Nephron (organoid): ENCODE results near the gene RBM19.

Source experiments
- H3K27ac Mint-ChIP-seq, 3 experiments: 2 replicates each; pipeline ENCODE4 v1.8.0; 2020; ENCODE audit warnings: mixed read lengths in 3 of 3, mild to moderate bottlenecking in 2 of 3, moderate library complexity in 1 of 3
- H3K27me3 Mint-ChIP-seq: 2 replicates; pipeline ENCODE4 v1.8.0; 2021; ENCODE audit warnings: low read depth, mild to moderate bottlenecking, moderate library complexity, mixed read lengths
- H3K36me3 Mint-ChIP-seq: 2 replicates; pipeline ENCODE4 v1.8.0; 2020; ENCODE audit warnings: low read depth, mixed read lengths
- H3K4me1 Mint-ChIP-seq: 2 replicates; pipeline ENCODE4 v1.8.0; 2020; ENCODE audit warnings: mixed read lengths
- H3K4me3 Mint-ChIP-seq, 3 experiments: 2 replicates each; pipeline ENCODE4 v1.8.0; 2020; ENCODE audit warnings: mild to moderate bottlenecking in 3 of 3, mixed read lengths in 3 of 3, moderate library complexity in 2 of 3
- H3K9me3 Mint-ChIP-seq: 2 replicates; pipeline ENCODE4 v1.8.0; 2020; ENCODE audit warnings: mixed read lengths
- CTCF ChIP-seq, 3 experiments: fragments of 200-600 bp; sonication (generic); IDR thresholded peaks; one replicate each; pipeline ENCODE4 v1.5.0; 2021; ENCODE audit warnings: antibody characterized with exemption in 3 of 3; ENCODE audit not compliant: unreplicated experiment in 3 of 3

The RBM19 gene

GRCh38 chr12:113793250-113793649 lies 172.9 kb downstream of the RBM19 start:
- no peak overlapping the region for H3K4me3 Mint-ChIP-seq
- peaks cover 9% of the 10 kb centered on the region for H3K27me3 Mint-ChIP-seq
- no peaks in the 10 kb centered on the region for H3K4me1 Mint-ChIP-seq
- TF ChIP-seq CTCF (IDR thresholded peaks at IDR 0.05; ENCODE audit: unreplicated experiment in 3 of 3), result no peak
- peaks cover 5% of the 10 kb centered on the region for H3K9me3 Mint-ChIP-seq
- H3K36me3 Mint-ChIP-seq, result no peaks in the 10 kb centered on the region
- no peak overlapping the region for H3K27ac Mint-ChIP-seq

- no peak overlapping the region for H3K27ac Mint-ChIP-seq
- H3K9me3 Mint-ChIP-seq, result peaks cover 5% of the 10 kb centered on the region
- H3K4me1 Mint-ChIP-seq, result no peaks in the 10 kb centered on the region
- no peak for TF ChIP-seq CTCF (IDR thresholded peaks at IDR 0.05; ENCODE audit: unreplicated experiment in 3 of 3)
- H3K36me3 Mint-ChIP-seq, result no peaks in the 10 kb centered on the region
- H3K27me3 Mint-ChIP-seq, result peaks cover 9% of the 10 kb centered on the region
- H3K4me3 Mint-ChIP-seq, result no peak overlapping the region
Observed at GRCh38 chr12:113792450-113792849, 173.7 kb downstream of the RBM19 start.

GRCh38 chr12:113788020-113788856 lies 177.9 kb downstream of the RBM19 start:
- H3K9me3 Mint-ChIP-seq, result peaks cover 10% of the 10 kb centered on the region
- H3K36me3 Mint-ChIP-seq, result no peaks in the 10 kb centered on the region
- peaks cover 20% of the 10 kb centered on the region for H3K27me3 Mint-ChIP-seq
- H3K4me1 Mint-ChIP-seq, result no peaks in the 10 kb centered on the region
- no peak for TF ChIP-seq CTCF (IDR thresholded peaks at IDR 0.05; ENCODE audit: unreplicated experiment in 3 of 3)
- H3K4me3 Mint-ChIP-seq, result no peak overlapping the region
- no peak overlapping the region for H3K27ac Mint-ChIP-seq

GRCh38 chr12:113786107-113786506 lies 180.0 kb downstream of the RBM19 start:
- Mint-ChIP-seq H3K27ac (no peak overlapping the region), H3K27me3 (peaks cover 34% of the 10 kb centered on the region), H3K4me1 (peaks cover 4% of the 10 kb centered on the region), H3K9me3 (peaks cover 10% of the 10 kb centered on the region), H3K36me3 (no peaks in the 10 kb centered on the region), H3K4me3 (no peak overlapping the region)
- no peak for TF ChIP-seq CTCF (IDR thresholded peaks at IDR 0.05; ENCODE audit: unreplicated experiment in 3 of 3)

GRCh38 chr12:113783811-113784210 lies 182.3 kb downstream of the RBM19 start:
- Mint-ChIP-seq H3K9me3 (peaks cover 10% of the 10 kb centered on the region), H3K27ac (no peak overlapping the region), H3K27me3 (peaks cover 49% of the 10 kb centered on the region), H3K36me3 (no peaks in the 10 kb centered on the region), H3K4me3 (no peak overlapping the region), H3K4me1 (peaks cover 4% of the 10 kb centered on the region)
- TF ChIP-seq CTCF (IDR thresholded peaks at IDR 0.05; ENCODE audit: unreplicated experiment in 3 of 3), result no peak

- no peaks in the 10 kb centered on the region for H3K36me3 Mint-ChIP-seq
Observed at GRCh38 chr12:113782873-113783272, 183.3 kb downstream of the RBM19 start.

More at GRCh38 chr12:113782873-113783272, 183.3 kb downstream of the RBM19 start:
- no peak for TF ChIP-seq CTCF (IDR thresholded peaks at IDR 0.05; ENCODE audit: unreplicated experiment in 3 of 3)
- Mint-ChIP-seq H3K9me3 (peaks cover 5% of the 10 kb centered on the region), H3K4me1 (peaks cover 4% of the 10 kb centered on the region), H3K4me3 (peak overlapping the region in 1 of 3 experiments; percentile 8), H3K27ac (no peak overlapping the region), H3K27me3 (peaks cover 54% of the 10 kb centered on the region)
